ENCODE data around the gene ERBB4.

ERBB4 gene

DNA sequence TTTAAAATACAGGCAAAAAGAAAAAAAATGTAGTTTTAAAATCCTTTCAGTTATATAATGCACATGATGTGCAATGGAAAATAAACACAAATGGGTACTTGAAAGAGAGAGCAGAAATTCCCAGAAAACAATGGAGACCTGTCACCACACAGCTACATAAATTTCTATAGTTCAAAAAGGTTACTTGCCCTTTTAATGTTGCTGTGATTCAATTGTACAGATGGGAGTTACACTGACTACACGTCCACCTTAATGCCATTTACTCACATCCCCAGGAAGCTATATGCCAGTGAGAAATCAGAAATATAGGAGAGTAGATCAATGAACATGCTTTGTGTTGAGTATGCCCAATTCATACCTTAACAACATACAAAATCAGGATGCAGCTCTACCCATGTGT, 269.6 kb downstream of the ERBB4 start:
- Histone ChIP-seq H3K36me3 (no peaks in the 10 kb centered on the region), H3K9me3 (no peaks in the 10 kb centered on the region), H3K4me3 (ENCODE audit: low read depth, low read length) (no peak overlapping the region), H3K27me3 (no peaks in the 10 kb centered on the region), H3K4me1 (peaks cover 11% of the 10 kb centered on the region)
- TF ChIP-seq, protein P1, sequence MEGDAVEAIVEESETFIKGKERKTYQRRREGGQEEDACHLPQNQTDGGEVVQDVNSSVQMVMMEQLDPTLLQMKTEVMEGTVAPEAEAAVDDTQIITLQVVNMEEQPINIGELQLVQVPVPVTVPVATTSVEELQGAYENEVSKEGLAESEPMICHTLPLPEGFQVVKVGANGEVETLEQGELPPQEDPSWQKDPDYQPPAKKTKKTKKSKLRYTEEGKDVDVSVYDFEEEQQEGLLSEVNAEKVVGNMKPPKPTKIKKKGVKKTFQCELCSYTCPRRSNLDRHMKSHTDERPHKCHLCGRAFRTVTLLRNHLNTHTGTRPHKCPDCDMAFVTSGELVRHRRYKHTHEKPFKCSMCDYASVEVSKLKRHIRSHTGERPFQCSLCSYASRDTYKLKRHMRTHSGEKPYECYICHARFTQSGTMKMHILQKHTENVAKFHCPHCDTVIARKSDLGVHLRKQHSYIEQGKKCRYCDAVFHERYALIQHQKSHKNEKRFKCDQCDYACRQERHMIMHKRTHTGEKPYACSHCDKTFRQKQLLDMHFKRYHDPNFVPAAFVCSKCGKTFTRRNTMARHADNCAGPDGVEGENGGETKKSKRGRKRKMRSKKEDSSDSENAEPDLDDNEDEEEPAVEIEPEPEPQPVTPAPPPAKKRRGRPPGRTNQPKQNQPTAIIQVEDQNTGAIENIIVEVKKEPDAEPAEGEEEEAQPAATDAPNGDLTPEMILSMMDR (IDR thresholded peaks at IDR 0.05; ENCODE audit: low read depth, low read length): no peak
- DNase-seq: no peak

DNA sequence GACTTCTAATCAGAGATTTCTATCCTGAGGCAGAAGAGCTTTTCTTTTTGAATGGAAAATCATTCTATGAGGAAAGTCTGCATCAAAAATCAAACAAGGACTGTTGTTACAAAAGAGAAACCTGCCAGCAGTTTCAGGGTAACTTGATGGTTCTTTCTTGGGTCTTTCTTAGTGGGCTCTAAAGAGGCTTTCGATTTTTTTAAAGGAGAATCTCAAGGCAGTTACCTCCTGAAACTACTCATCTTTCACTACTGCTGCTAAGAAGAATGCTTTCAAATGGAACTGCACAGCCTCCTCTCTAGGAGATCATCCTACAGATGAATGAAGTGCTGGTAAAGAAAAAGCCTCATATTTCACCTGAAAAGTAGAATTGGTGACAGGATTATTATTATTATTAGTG, 272.3 kb downstream of the ERBB4 start:
- Histone ChIP-seq H3K9me3 (no peaks in the 10 kb centered on the region), H3K4me3 (ENCODE audit: low read depth, low read length) (no peak overlapping the region), H3K27me3 (no peaks in the 10 kb centered on the region), H3K36me3 (no peaks in the 10 kb centered on the region), H3K4me1 (peaks cover 4% of the 10 kb centered on the region)
- TF ChIP-seq, protein P1 (IDR thresholded peaks at IDR 0.05; ENCODE audit: low read depth, low read length): no peak
- DNase-seq: no peak

DNA sequence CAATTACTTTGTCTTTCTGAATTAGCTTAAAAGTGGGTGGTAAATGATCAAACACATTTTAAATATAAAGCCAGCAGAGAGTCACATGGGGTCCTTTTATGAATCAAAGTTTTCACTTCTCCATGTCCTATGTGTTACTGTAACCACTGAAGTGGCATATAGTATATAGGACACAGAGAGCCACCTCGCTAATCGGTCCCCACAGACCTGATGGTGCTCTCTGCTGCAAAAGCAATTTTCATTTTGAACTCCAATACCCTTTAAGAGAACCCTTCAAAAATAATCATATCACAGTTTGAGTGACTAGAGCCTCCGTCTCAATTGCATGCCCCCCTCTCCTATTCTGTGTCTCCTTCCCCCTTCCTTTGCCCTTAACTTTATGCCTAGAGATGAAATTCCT, 272.8 kb downstream of the ERBB4 start:
- TF ChIP-seq, protein P1 (IDR thresholded peaks at IDR 0.05; ENCODE audit: low read depth, low read length): no peak
- DNase-seq: no peak

DNA sequence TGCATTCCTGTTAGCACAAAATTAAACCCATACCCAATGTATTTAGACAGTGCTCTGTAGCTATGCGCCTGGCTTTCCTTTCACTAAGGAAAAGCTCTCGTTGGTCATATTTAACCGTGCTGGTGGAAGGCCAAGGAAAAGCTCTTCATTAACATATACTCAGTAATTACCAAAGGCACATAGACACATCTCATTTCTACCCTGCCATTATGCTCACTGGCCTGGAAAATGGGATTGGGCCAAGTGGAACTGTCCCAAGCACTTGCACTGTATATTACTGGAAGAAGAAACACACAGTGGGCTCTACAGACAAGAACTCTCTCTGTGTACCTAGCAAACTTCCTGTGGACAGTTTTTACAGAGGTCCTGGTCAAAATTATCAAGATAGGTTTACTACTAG, 274.4 kb downstream of the ERBB4 start:
- TF ChIP-seq, protein P1 (IDR thresholded peaks at IDR 0.05; ENCODE audit: low read depth, low read length): no peak
- Histone ChIP-seq H3K27me3 (no peaks in the 10 kb centered on the region), H3K4me1 (peaks cover 2% of the 10 kb centered on the region), H3K36me3 (no peaks in the 10 kb centered on the region), H3K4me3 (ENCODE audit: low read depth, low read length) (no peak overlapping the region), H3K9me3 (no peaks in the 10 kb centered on the region)
- no peak for DNase-seq

More for the DNA sequence above, 272.8 kb downstream of the ERBB4 start:
- H3K27me3 ChIP-seq: no peaks in the 10 kb centered on the region
- no peaks in the 10 kb centered on the region for H3K36me3 ChIP-seq
- no peaks in the 10 kb centered on the region for H3K9me3 ChIP-seq
- H3K4me1 ChIP-seq: peaks cover 4% of the 10 kb centered on the region
- no peak overlapping the region for H3K4me3 ChIP-seq (ENCODE audit: low read depth, low read length)

DNA sequence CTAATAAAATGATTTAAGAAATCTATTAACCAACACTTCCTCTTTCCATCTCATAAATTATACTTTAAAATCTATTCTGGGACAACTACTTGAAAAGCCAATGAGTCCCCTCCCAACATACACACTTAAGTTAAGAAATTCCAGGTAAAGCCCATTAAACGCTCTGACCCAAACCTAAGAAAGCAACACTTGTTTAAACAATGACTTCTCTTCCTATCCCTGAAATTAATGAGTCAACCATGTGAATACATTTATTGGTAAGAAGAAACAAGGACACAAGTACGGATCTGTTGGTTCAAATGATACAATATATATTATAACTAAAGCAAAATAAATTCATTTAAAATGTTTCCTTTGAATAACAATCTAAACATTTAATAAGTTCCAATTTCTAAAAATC, 279.4 kb downstream of the ERBB4 start:
- Histone ChIP-seq H3K9me3 (no peaks in the 10 kb centered on the region), H3K4me1 (peaks cover 5% of the 10 kb centered on the region; the same call in 1 of the 2 replicates), H3K4me3 (ENCODE audit: low read depth, low read length) (no peak overlapping the region), H3K27me3 (no peaks in the 10 kb centered on the region), H3K36me3 (no peaks in the 10 kb centered on the region)
- TF ChIP-seq, protein P1 (IDR thresholded peaks at IDR 0.05; ENCODE audit: low read depth, low read length): no peak
- DNase-seq: no peak

DNA sequence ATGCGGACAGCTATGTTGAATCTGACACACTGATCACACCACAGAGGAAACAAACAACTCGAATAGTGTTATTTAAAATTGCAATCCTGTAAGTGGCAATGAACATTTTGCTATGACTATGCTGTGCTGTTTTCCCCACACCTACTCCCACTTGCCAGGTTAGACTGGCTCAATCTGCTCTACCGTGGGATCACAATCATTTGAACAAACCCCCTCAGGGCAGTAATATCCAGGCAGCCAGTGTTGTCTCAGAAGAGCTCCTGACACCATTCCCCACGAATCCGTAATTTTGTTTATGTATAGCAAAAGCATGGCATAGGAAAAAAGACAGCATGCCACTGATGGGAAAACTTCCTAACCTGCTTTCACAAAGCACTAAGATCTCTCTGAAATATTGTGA, 284.3 kb downstream of the ERBB4 start:
- Histone ChIP-seq H3K27me3 (no peaks in the 10 kb centered on the region), H3K9me3 (no peaks in the 10 kb centered on the region), H3K36me3 (no peaks in the 10 kb centered on the region), H3K4me3 (ENCODE audit: low read depth, low read length) (0 out of 2 replicates have a peak overlapping the region, but pooled peaks have one; percentile 1), H3K4me1 (peaks cover 6% of the 10 kb centered on the region; the same call in 1 of the 2 replicates)
- TF ChIP-seq, protein P1 (IDR thresholded peaks at IDR 0.05; ENCODE audit: low read depth, low read length): no peak
- DNase-seq: peak; percentile 50
